K562 (cell line): ENCODE measurements around the gene UBXN2A. TPM values are rescaled to one million over a fixed set of nuclear protein-coding genes. Genes with fewer than 3 reads are reported as not detected.

Experiments used
- ATAC-seq: fragments of 200-7000 bp; cut with Tn5 transposase; 3 replicates; pipeline ENCODE4 v1.9.1; 2020; ENCODE audit warnings: moderate library complexity
- BruUV-seq: library from RNA; stranded (reverse); fragments of 400-500 nt; replicated peaks from 2 replicates; lab custom pipeline; 2021; lab: Mats Ljungman, UMichigan
- CTCF ChIA-PET: fragments of 300-600 bp; formaldehyde crosslinking; extraction: SDS; loops from one replicate; lab custom pipeline; 2021; ENCODE audit warnings: low intra/inter-chr PET ratio; lab: Yijun Ruan, JAX
- POLR2A ChIA-PET: fragments of 300-600, 350-650 bp; sonication (Branson Sonifier 250); formaldehyde crosslinking; extraction: SDS; loops from one replicate; lab custom pipeline; 2021; ENCODE audit warnings: antibody characterized with exemption, inconsistent platforms; lab: Yijun Ruan, JAX
- DNase-seq, 4 experiments: peaks; one replicate each; pipeline versions ENCODE4 v3.0.0 to v3.0.0-alpha.2; 2011 to 2018; ENCODE audit warnings: low spot score in 3 of 4, mixed read lengths in 3 of 4; ENCODE audit errors: extremely low read depth in 1 of 4
- FAIRE-seq: peaks from 2 replicates; lab custom pipeline; 2011; peaks lifted over from hg19 to GRCh38; lab: Jason Lieb, UNC
- H2AFZ ChIP-seq: 2 replicates; pipeline ENCODE4 v1.6.0; 2011; ENCODE audit warnings: low read depth, low read length, control low read depth, inconsistent platforms
- H3K27ac ChIP-seq: fragments of 200-600 bp; 3 replicates; pipeline ENCODE4 v1.8.0; 2011; ENCODE audit warnings: low read depth, mild to moderate bottlenecking, control low read depth, inconsistent platforms, low read length, moderate library complexity, mixed read lengths; ENCODE audit errors: extremely low read depth
- H3K27me3 ChIP-seq, 2 experiments: fragments of 300-600 bp in 1 of 2; 2 replicates in 1 of 2; 3 replicates in 1 of 2; pipeline versions ENCODE4 v1.6.0 to v1.8.0; 2011; ENCODE audit warnings: inconsistent platforms in 2 of 2, low read length in 2 of 2, mild to moderate bottlenecking in 1 of 2, mixed read lengths in 1 of 2, moderate library complexity in 1 of 2; ENCODE audit not compliant: control insufficient read depth in 2 of 2, insufficient read depth in 2 of 2
- H3K36me3 ChIP-seq: fragments of 300-600 bp; 3 replicates; pipeline ENCODE4 v1.8.0; 2011; ENCODE audit warnings: mild to moderate bottlenecking, low read length, inconsistent platforms; ENCODE audit not compliant: control insufficient read depth, insufficient read depth
- H3K4me1 ChIP-seq, 2 experiments: fragments of 200-600 bp in 1 of 2; replicated peaks in 1 of 2; 2 replicates in 1 of 2; 3 replicates in 1 of 2; pipeline versions ENCODE4 v1.5.1 to v1.8.0; 2011; ENCODE audit warnings: inconsistent platforms in 2 of 2, low read length in 2 of 2, mild to moderate bottlenecking in 1 of 2, mixed read lengths in 1 of 2, moderate library complexity in 1 of 2; ENCODE audit not compliant: control insufficient read depth in 2 of 2, insufficient read depth in 2 of 2
- H3K4me2 ChIP-seq: 2 replicates; pipeline ENCODE4 v1.6.1; 2011; ENCODE audit warnings: low read length, control low read depth, inconsistent platforms, mixed read lengths; ENCODE audit not compliant: insufficient read depth
- H3K4me3 ChIP-seq: fragments of 200-600 bp; sonication (generic), shearing (Covaris generic); 2 replicates; pipeline ENCODE4 v1.5.1; 2016; ENCODE audit warnings: control low read depth, inconsistent platforms
- H3K79me2 ChIP-seq: fragments of 200-600 bp; 3 replicates; pipeline ENCODE4 v1.8.0; 2011; ENCODE audit warnings: low read length, inconsistent platforms; ENCODE audit not compliant: control insufficient read depth, insufficient read depth
- H3K9ac ChIP-seq, 2 experiments: 2 replicates each; pipeline versions ENCODE4 v1.6.0 to v1.6.1; 2011; ENCODE audit warnings: low read depth in 2 of 2, low read length in 2 of 2, control low read depth in 1 of 2, inconsistent platforms in 1 of 2, mild to moderate bottlenecking in 1 of 2, mixed read lengths in 1 of 2; ENCODE audit not compliant: insufficient read depth in 1 of 2
- H3K9me1 ChIP-seq: one replicate; pipeline ENCODE4 v1.6.0; 2011; ENCODE audit warnings: inconsistent platforms, mild to moderate bottlenecking, low read length, moderate library complexity; ENCODE audit not compliant: control insufficient read depth, insufficient read depth
- H3K9me3 ChIP-seq: replicated peaks from 2 replicates; pipeline ENCODE4 v1.5.1; 2011; ENCODE audit warnings: low read depth, low read length, inconsistent platforms; ENCODE audit not compliant: control insufficient read depth, insufficient read depth
- H4K20me1 ChIP-seq: replicated peaks from 2 replicates; pipeline ENCODE4 v1.6.1; 2011; ENCODE audit warnings: low read length, inconsistent platforms, mixed read lengths; ENCODE audit not compliant: control insufficient read depth, insufficient read depth
- ZNF384 ChIP-seq: IDR thresholded peaks from 2 replicates; pipeline ENCODE4 v1.6.1; 2012; ENCODE audit warnings: low read depth, low read length, improper control_type of control experiment
- WGBS: fragments of 100-300 bp; shearing (Covaris generic); methylation state at CpG from one replicate; pipeline ENCODE4 v1.1.6; 2016; ENCODE audit warnings: low coverage, mixed read lengths; ENCODE audit not compliant: insufficient coverage; ENCODE audit errors: missing lambda C conversion rate; 5-methylcytosine and 5-hydroxymethylcytosine counted together
- in situ Hi-C: fragments of 300-500 bp; cut with MboI; formaldehyde crosslinking; loops from 4 replicates; pipeline ENCODE4 v1.15.0; 2018; ENCODE audit warnings: inconsistent platforms, mixed read lengths
- intact Hi-C: fragments of 100-400 bp; cut with micrococcal nuclease; formaldehyde crosslinking; loops from 2 replicates; pipeline ENCODE4 v1.14.2; 2022
- polyA plus RNA-seq, 8 experiments: library from polyadenylated mRNA; depleted of rRNA in 4 of 8; stranded (reverse) in 5 of 8; unstranded in 3 of 8; fragments of >200 nt; fragmentation: Nextera tagmentation in 2 of 8; fragmentation: Illumina TruSeq in 1 of 8; extraction: Ambion mirVana in 2 of 8; extraction: Trizol in 1 of 8; gene quantifications; 2 replicates each; pipeline versions ENCODE4 v1.2.1 to v1.2.3, GENCODE V29; 2011 to 2014; ENCODE audit warnings: inconsistent platforms in 1 of 8, missing spikeins in 1 of 8
- total RNA-seq, 7 experiments: library from RNA; depleted of rRNA in 6 of 7; stranded (reverse); fragments of >200 nt in 6 of 7; fragmentation: Illumina TruSeq in 2 of 7; extraction: Trizol in 2 of 7; gene quantifications; 2 replicates each; pipeline versions ENCODE4 v1.2.1 to v1.2.3, GENCODE V29; 2011 to 2021; ENCODE audit warnings: low replicate concordance in 1 of 7
- TF ChIP-seq, protein P1 (sequence below): fragments of 450-650 bp; formaldehyde crosslinking; IDR thresholded peaks from 2 replicates; pipeline ENCODE4 v1.4.0; 2020; ENCODE audit warnings: mild to moderate bottlenecking, moderate library complexity
- TF ChIP-seq, protein P2 (sequence below): fragments of 450-650 bp; IDR thresholded peaks from 2 replicates; pipeline ENCODE4 v1.6.1; 2017; ENCODE audit warnings: antibody characterized with exemption, mild to moderate bottlenecking

UBXN2A gene
- total and polyA plus RNA-seq, 9 of the 15 experiments (the other 6 are each of a cell fraction or from before 2014, with no cell fraction given) = 3.4 to 25.6 (median 16.0) TPM

DNA sequence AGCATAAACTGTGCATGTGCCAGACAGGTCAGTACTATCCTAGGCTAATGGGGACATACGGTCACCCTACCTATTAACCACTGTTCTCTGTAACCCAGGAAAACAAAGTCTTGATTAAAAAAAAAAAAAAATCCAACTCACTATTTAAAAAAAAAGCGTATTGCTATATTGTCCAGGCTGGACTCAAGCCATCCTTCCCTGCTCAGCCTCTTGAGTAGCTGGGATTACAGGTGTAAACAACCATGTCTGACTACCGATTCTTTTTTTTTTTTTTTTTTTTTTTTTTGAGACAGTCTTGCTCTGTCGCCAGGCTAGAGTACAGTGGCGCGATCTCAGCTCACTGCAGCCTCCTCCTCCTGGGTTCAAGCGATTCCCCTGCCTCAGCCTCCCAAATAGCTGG lies 24.9 kb upstream of the UBXN2A start:
- peaks cover 0 to 12% of the 10 kb centered on the region in 2 experiments; a peak in 3 of 5 replicates for H3K4me1 ChIP-seq
- in situ Hi-C loops = no loop called here
- no peaks in the 10 kb centered on the region for H4K20me1 ChIP-seq
- H3K4me3 ChIP-seq = no peak overlapping the region
- H3K9me1 ChIP-seq = no peaks in the 10 kb centered on the region
- H3K9me3 ChIP-seq = no peaks in the 10 kb centered on the region
- 74% methylated on average over 3 of the region's 7 CpGs for WGBS
- no TSS peak for BruUV-seq
- TF ChIP-seq, protein P1, sequence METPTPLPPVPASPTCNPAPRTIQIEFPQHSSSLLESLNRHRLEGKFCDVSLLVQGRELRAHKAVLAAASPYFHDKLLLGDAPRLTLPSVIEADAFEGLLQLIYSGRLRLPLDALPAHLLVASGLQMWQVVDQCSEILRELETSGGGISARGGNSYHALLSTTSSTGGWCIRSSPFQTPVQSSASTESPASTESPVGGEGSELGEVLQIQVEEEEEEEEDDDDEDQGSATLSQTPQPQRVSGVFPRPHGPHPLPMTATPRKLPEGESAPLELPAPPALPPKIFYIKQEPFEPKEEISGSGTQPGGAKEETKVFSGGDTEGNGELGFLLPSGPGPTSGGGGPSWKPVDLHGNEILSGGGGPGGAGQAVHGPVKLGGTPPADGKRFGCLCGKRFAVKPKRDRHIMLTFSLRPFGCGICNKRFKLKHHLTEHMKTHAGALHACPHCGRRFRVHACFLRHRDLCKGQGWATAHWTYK (CRISPR knock-in tag) = no peak
- TF ChIP-seq, protein P2, sequence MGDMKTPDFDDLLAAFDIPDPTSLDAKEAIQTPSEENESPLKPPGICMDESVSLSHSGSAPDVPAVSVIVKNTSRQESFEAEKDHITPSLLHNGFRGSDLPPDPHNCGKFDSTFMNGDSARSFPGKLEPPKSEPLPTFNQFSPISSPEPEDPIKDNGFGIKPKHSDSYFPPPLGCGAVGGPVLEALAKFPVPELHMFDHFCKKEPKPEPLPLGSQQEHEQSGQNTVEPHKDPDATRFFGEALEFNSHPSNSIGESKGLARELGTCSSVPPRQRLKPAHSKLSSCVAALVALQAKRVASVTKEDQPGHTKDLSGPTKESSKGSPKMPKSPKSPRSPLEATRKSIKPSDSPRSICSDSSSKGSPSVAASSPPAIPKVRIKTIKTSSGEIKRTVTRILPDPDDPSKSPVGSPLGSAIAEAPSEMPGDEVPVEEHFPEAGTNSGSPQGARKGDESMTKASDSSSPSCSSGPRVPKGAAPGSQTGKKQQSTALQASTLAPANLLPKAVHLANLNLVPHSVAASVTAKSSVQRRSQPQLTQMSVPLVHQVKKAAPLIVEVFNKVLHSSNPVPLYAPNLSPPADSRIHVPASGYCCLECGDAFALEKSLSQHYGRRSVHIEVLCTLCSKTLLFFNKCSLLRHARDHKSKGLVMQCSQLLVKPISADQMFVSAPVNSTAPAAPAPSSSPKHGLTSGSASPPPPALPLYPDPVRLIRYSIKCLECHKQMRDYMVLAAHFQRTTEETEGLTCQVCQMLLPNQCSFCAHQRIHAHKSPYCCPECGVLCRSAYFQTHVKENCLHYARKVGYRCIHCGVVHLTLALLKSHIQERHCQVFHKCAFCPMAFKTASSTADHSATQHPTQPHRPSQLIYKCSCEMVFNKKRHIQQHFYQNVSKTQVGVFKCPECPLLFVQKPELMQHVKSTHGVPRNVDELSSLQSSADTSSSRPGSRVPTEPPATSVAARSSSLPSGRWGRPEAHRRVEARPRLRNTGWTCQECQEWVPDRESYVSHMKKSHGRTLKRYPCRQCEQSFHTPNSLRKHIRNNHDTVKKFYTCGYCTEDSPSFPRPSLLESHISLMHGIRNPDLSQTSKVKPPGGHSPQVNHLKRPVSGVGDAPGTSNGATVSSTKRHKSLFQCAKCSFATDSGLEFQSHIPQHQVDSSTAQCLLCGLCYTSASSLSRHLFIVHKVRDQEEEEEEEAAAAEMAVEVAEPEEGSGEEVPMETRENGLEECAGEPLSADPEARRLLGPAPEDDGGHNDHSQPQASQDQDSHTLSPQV = no peak
- TF ChIP-seq ZNF384 = peak; percentile 43
- ChIA-PET CTCF (interaction anchor here (0.6 kb wide), 1 partner anchor 113 kb away, joined by 4 read pairs; no protein-coding TSS in a partner anchor), POLR2A (interaction anchor here (0.7 to 1.0 kb wide), 3 partner anchors 10 to 26 kb away, joined by 3 to 7 read pairs (median 4); partner anchors contain the start of gene UBXN2A)
- no peak overlapping the region for H3K9ac ChIP-seq
- H3K27me3 ChIP-seq = no peaks in the 10 kb centered on the region
- no peak overlapping the region for H3K27ac ChIP-seq
- no peak overlapping the region for H3K4me2 ChIP-seq
- intact Hi-C loops = no loop called here
- ATAC-seq = peak; percentile 15
- H2AFZ ChIP-seq = no peak overlapping the region
- DNase-seq = no peak
- H3K36me3 ChIP-seq = no peaks in the 10 kb centered on the region
- peaks cover 85% of the 10 kb centered on the region for H3K79me2 ChIP-seq
- no peak for FAIRE-seq
